HEK293 (cell line): ENCODE measurements around the gene NAA80.

Experiments used
- CTCF ChIA-PET: fragments of 350-600 bp; formaldehyde crosslinking; extraction: SDS; loops from one replicate; lab custom pipeline; 2021; ENCODE audit warnings: antibody characterized with exemption; lab: Yijun Ruan, JAX
- POLR2A ChIA-PET: fragments of 300-600 bp; formaldehyde crosslinking; extraction: SDS; loops from one replicate; lab custom pipeline; 2020; ENCODE audit warnings: antibody characterized with exemption, inconsistent platforms; lab: Yijun Ruan, JAX
- H3K27ac ChIP-seq: fragments of 200-500 bp; sonication (Bioruptor generic); 2 replicates; pipeline ENCODE4 v1.5.1; 2014; ENCODE audit warnings: low read depth, low read length, control low read depth, inconsistent platforms; ENCODE audit errors: extremely low read depth
- H3K36me3 ChIP-seq, 2 experiments: fragments of 200-500 bp in 1 of 2; sonication (Bioruptor generic) in 1 of 2; 1 replicate in 1 of 2; 2 replicates in 1 of 2; pipeline ENCODE4 v1.5.1; 2014 to 2017; ENCODE audit warnings: inconsistent platforms in 2 of 2, low read length in 2 of 2; ENCODE audit not compliant: control insufficient read depth in 2 of 2, insufficient read depth in 1 of 2
- H3K4me1 ChIP-seq: fragments of 200-500 bp; sonication (Bioruptor generic); 2 replicates; pipeline ENCODE4 v1.5.1; 2014; ENCODE audit warnings: mild to moderate bottlenecking, low read length, inconsistent platforms; ENCODE audit not compliant: control insufficient read depth, insufficient read depth
- H3K4me3 ChIP-seq: 2 replicates; pipeline ENCODE4 v1.5.1; 2011; ENCODE audit warnings: low read depth, mild to moderate bottlenecking, control low read depth, low read length, moderate library complexity
- H3K9me3 ChIP-seq: fragments of 200-500 bp; sonication (Bioruptor generic); 2 replicates; pipeline ENCODE4 v1.5.1; 2014; ENCODE audit warnings: low read depth, low read length, inconsistent platforms; ENCODE audit not compliant: control insufficient read depth, insufficient read depth
- KLF16 ChIP-seq: fragments of 450-650 bp; formaldehyde crosslinking; IDR thresholded peaks from 2 replicates; pipeline ENCODE4 v1.5.1; 2017; ENCODE audit warnings: missing biosample characterization, missing genetic modification characterization
- PRDM10 ChIP-seq: fragments of 450-650 bp; formaldehyde crosslinking; IDR thresholded peaks from 2 replicates; pipeline ENCODE4 v1.5.1; 2016; ENCODE audit warnings: missing biosample characterization, missing genetic modification characterization
- RBAK ChIP-seq: fragments of 450-650 bp; formaldehyde crosslinking; IDR thresholded peaks from 2 replicates; pipeline ENCODE4 v1.5.1; 2016; ENCODE audit warnings: missing biosample characterization, missing genetic modification characterization
- SP2 ChIP-seq: fragments of 450-650 bp; formaldehyde crosslinking; IDR thresholded peaks from 2 replicates; pipeline ENCODE4 v1.5.1; 2016; ENCODE audit warnings: missing biosample characterization, missing genetic modification characterization
- ZBTB8A ChIP-seq: fragments of 450-650 bp; formaldehyde crosslinking; IDR thresholded peaks from 2 replicates; pipeline ENCODE4 v1.5.1; 2016; ENCODE audit warnings: missing biosample characterization, missing genetic modification characterization
- ZEB2 ChIP-seq: fragments of 450-650 bp; formaldehyde crosslinking; IDR thresholded peaks from 2 replicates; pipeline ENCODE4 v1.5.1; 2016; ENCODE audit warnings: missing biosample characterization, missing genetic modification characterization
- ZNF10 ChIP-seq: fragments of 450-650 bp; formaldehyde crosslinking; IDR thresholded peaks from 2 replicates; pipeline ENCODE4 v1.5.1; 2017; ENCODE audit warnings: missing biosample characterization, missing genetic modification characterization
- ZNF114 ChIP-seq: fragments of 450-650 bp; formaldehyde crosslinking; IDR thresholded peaks from 2 replicates; pipeline ENCODE4 v1.5.0; 2017; ENCODE audit warnings: missing biosample characterization, missing genetic modification characterization
- ZNF121 ChIP-seq: fragments of 450-650 bp; formaldehyde crosslinking; IDR thresholded peaks from 2 replicates; pipeline ENCODE4 v1.5.1; 2016; ENCODE audit warnings: missing biosample characterization, missing genetic modification characterization
- ZNF18 ChIP-seq: fragments of 450-650 bp; formaldehyde crosslinking; IDR thresholded peaks from 2 replicates; pipeline ENCODE4 v1.5.1; 2016; ENCODE audit warnings: missing biosample characterization, missing genetic modification characterization
- ZNF221 ChIP-seq: fragments of 450-650 bp; formaldehyde crosslinking; IDR thresholded peaks from 2 replicates; pipeline ENCODE4 v1.5.1; 2017; ENCODE audit warnings: missing biosample characterization, missing genetic modification characterization, borderline replicate concordance
- ZNF426 ChIP-seq: fragments of 450-650 bp; formaldehyde crosslinking; IDR thresholded peaks from 2 replicates; pipeline ENCODE4 v1.5.1; 2017; ENCODE audit warnings: missing biosample characterization, missing genetic modification characterization, mild to moderate bottlenecking, inconsistent platforms, moderate library complexity
- ZNF530 ChIP-seq: fragments of 450-650 bp; formaldehyde crosslinking; IDR thresholded peaks from 2 replicates; pipeline ENCODE4 v1.5.1; 2016; ENCODE audit warnings: low read depth, missing biosample characterization, missing genetic modification characterization
- ZNF571 ChIP-seq: fragments of 450-650 bp; formaldehyde crosslinking; IDR thresholded peaks from 2 replicates; pipeline ENCODE4 v1.5.0; 2017; ENCODE audit warnings: missing biosample characterization, missing genetic modification characterization
- ZNF624 ChIP-seq: fragments of 450-650 bp; formaldehyde crosslinking; IDR thresholded peaks from 2 replicates; pipeline ENCODE4 v1.5.1; 2017; ENCODE audit warnings: missing biosample characterization, missing genetic modification characterization
- ZSCAN4 ChIP-seq: fragments of 450-650 bp; formaldehyde crosslinking; IDR thresholded peaks from 2 replicates; pipeline ENCODE4 v1.5.1; 2017; ENCODE audit warnings: missing biosample characterization, missing genetic modification characterization
- TF ChIP-seq, protein P1 (sequence below): fragments of 450-650 bp; formaldehyde crosslinking; IDR thresholded peaks from 2 replicates; pipeline ENCODE4 v1.5.1; 2017; ENCODE audit warnings: missing biosample characterization, mild to moderate bottlenecking, missing genetic modification characterization, moderate library complexity
- TF ChIP-seq, protein P2 (sequence below): fragments of 450-650 bp; formaldehyde crosslinking; IDR thresholded peaks from 2 replicates; pipeline ENCODE4 v1.5.1; 2016; ENCODE audit warnings: missing biosample characterization, missing genetic modification characterization, borderline replicate concordance

NAA80 gene

GRCh38 chr3:50319894-50320625 lies 20.9 kb upstream of the NAA80 start:
- no peak overlapping the region for H3K27ac ChIP-seq
- peaks cover 0 to 53% of the 10 kb centered on the region in 2 experiments; a peak in 1 of 3 replicates for H3K36me3 ChIP-seq
- H3K9me3 ChIP-seq, result no peaks in the 10 kb centered on the region
- ChIA-PET POLR2A (interaction anchor here (1.4 to 3.6 kb wide), 3 partner anchors 11 to 28 kb away, joined by 3 to 17 read pairs (median 12); partner anchors contain the start of gene IFRD2), CTCF (interaction anchor here (1.0 kb wide), 1 partner anchor 14 kb away, joined by 3 read pairs; no protein-coding TSS in a partner anchor)
- peak overlapping the region; percentile 62 for H3K4me3 ChIP-seq
- peaks cover 7% of the 10 kb centered on the region; the same call in 1 of the 2 replicates for H3K4me1 ChIP-seq
- no peak for TF ChIP-seq ZNF426 (tag by site-specific recombination)

DNA sequence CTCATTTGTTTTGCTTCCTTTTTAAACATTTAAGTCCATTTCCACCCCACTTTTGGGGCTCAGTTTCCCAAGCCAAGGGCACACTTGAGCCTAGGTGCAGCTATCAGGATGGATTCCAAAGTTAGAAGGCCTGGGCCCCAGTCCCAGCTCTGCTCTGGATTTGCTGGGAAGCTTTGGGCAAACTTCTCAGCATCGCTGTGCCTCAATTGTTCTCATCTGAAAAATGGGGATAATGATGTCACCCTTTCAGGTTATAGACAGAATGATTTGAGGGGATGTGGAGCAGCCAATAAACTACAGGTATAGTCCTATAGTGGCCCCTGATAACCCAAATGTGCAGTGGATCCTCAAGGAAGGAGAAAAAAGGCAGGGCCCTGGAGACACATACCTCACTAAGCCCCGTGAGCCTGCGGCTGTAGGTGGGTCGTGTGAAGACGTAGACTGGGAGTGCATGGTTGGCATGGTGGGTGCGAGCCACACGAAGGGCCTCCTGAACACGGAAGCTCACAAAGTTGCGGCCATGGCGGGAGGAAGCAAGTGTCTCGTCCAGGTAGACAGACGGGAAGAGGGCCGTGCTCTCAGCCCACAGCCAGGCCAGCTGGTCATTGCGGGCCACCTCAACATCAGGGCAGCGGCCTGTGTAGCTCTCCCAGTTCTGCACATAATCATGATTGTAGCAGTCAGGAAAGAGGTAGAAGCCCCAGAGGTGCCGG lies 20.1 kb upstream of the NAA80 start:
- Histone ChIP-seq H3K4me3 (no peak overlapping the region), H3K9me3 (no peaks in the 10 kb centered on the region), H3K4me1 (peaks cover 7% of the 10 kb centered on the region; the same call in 1 of the 2 replicates), H3K27ac (no peak overlapping the region), H3K36me3 (peaks cover 0 to 48% of the 10 kb centered on the region in 2 experiments; a peak in 1 of 3 replicates)
- ChIA-PET POLR2A (interaction anchor here (2.7 to 3.6 kb wide), 2 partner anchors 17 to 27 kb away, joined by 12 read pairs; partner anchors contain the start of gene IFRD2), CTCF (interaction anchor here (0.6 to 1.2 kb wide), 3 partner anchors 20 to 779 kb away, joined by 3 to 4 read pairs (median 3); no protein-coding TSS in a partner anchor)
- TF ChIP-seq KLF16 (no peak), ZNF10 (tag by site-specific recombination) (no peak), ZNF221 (tag by site-specific recombination) (no peak), ZBTB8A (tag by site-specific recombination) (no peak), ZNF18 (no peak)
- TF ChIP-seq, protein P1, sequence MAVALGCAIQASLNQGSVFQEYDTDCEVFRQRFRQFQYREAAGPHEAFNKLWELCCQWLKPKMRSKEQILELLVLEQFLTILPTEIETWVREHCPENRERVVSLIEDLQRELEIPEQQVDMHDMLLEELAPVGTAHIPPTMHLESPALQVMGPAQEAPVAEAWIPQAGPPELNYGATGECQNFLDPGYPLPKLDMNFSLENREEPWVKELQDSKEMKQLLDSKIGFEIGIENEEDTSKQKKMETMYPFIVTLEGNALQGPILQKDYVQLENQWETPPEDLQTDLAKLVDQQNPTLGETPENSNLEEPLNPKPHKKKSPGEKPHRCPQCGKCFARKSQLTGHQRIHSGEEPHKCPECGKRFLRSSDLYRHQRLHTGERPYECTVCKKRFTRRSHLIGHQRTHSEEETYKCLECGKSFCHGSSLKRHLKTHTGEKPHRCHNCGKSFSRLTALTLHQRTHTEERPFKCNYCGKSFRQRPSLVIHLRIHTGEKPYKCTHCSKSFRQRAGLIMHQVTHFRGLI (tag by site-specific recombination), result no peak
- TF ChIP-seq, protein P2, sequence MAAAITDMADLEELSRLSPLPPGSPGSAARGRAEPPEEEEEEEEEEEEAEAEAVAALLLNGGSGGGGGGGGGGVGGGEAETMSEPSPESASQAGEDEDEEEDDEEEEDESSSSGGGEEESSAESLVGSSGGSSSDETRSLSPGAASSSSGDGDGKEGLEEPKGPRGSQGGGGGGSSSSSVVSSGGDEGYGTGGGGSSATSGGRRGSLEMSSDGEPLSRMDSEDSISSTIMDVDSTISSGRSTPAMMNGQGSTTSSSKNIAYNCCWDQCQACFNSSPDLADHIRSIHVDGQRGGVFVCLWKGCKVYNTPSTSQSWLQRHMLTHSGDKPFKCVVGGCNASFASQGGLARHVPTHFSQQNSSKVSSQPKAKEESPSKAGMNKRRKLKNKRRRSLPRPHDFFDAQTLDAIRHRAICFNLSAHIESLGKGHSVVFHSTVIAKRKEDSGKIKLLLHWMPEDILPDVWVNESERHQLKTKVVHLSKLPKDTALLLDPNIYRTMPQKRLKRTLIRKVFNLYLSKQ, result no peak

- H3K4me1 ChIP-seq, result peaks cover 7% of the 10 kb centered on the region; the same call in 1 of the 2 replicates
- no peak overlapping the region for H3K4me3 ChIP-seq
- H3K27ac ChIP-seq, result no peak overlapping the region
- ChIA-PET POLR2A (interaction anchor here (2.7 to 3.6 kb wide), 2 partner anchors 18 to 27 kb away, joined by 12 read pairs; partner anchors contain the start of gene IFRD2), CTCF (interaction anchor here (0.6 to 1.2 kb wide), 2 partner anchors 44 to 779 kb away, joined by 3 read pairs; no protein-coding TSS in a partner anchor)
- peaks cover 0 to 41% of the 10 kb centered on the region in 2 experiments; a peak in 1 of 3 replicates for H3K36me3 ChIP-seq
- no peaks in the 10 kb centered on the region for H3K9me3 ChIP-seq
- TF ChIP-seq RBAK (tag by site-specific recombination), result no peak
- TF ChIP-seq ZSCAN4 (tag by site-specific recombination), result no peak
- TF ChIP-seq ZNF624 (tag by site-specific recombination), result no peak
- no peak for TF ChIP-seq ZNF530
- TF ChIP-seq ZEB2 (tag by site-specific recombination), result no peak
- TF ChIP-seq ZNF114 (tag by site-specific recombination), result no peak
- TF ChIP-seq PRDM10 (tag by site-specific recombination), result no peak
- no peak for TF ChIP-seq SP2 (tag by site-specific recombination)
- TF ChIP-seq ZNF571, result no peak
- no peak for TF ChIP-seq ZNF121 (tag by site-specific recombination)
These were observed 19.4 kb upstream of the NAA80 start for GRCh38 chr3:50318615-50319014.
